CD4-positive, alpha-beta T cell (primary cell): Measurements from ENCODE around the gene RNASET2. TPM values are rescaled to one million over a fixed set of nuclear protein-coding genes. Genes with fewer than 3 reads are reported as not detected.

Experiments used
- ATAC-seq: fragments of 200-7000 bp; cut with Tn5 transposase; one replicate; pipeline ENCODE4 v1.10.0; 2022; ENCODE audit warnings: mild to moderate bottlenecking; ENCODE audit not compliant: poor library complexity
- CTCF ChIA-PET: fragments of 350-600 bp; sonication (Branson Sonifier 250); formaldehyde crosslinking; loops from one replicate; lab custom pipeline; 2021; ENCODE audit warnings: antibody characterized with exemption, inconsistent platforms; lab: Charles Lee
- POLR2A ChIA-PET: fragments of 350-600 bp; sonication (Branson Sonifier 250); formaldehyde crosslinking; loops from one replicate; lab custom pipeline; 2021; ENCODE audit warnings: antibody characterized with exemption, inconsistent platforms; lab: Charles Lee
- DNase-seq, 14 experiments: peaks; one replicate each; pipeline ENCODE4 v3.0.0-alpha.2; 2013 to 2020; ENCODE audit warnings: mixed read lengths in 2 of 14
- H3K27ac ChIP-seq, 2 donors: one replicate each; pipeline versions ENCODE4 v1.5.1 to v1.7.0; 2013; ENCODE audit warnings: low read length in 2 of 2, low read depth in 1 of 2, mild to moderate bottlenecking in 1 of 2
- H3K27me3 ChIP-seq, 2 experiments: 1 replicate in 1 of 2; 2 replicates in 1 of 2; pipeline versions ENCODE4 v1.6.1 to v1.7.0; 2013; ENCODE audit warnings: low read length in 2 of 2, control low read depth in 1 of 2, mild to moderate bottlenecking in 1 of 2, moderate library complexity in 1 of 2; ENCODE audit not compliant: insufficient read depth in 2 of 2, control insufficient read depth in 1 of 2
- H3K36me3 ChIP-seq: one replicate; pipeline ENCODE4 v1.6.1; 2013; ENCODE audit warnings: low read length, control low read depth; ENCODE audit not compliant: insufficient read depth
- H3K4me1 ChIP-seq: one replicate; pipeline ENCODE4 v1.6.1; 2013; ENCODE audit warnings: low read length, control low read depth; ENCODE audit not compliant: insufficient read depth
- H3K4me3 ChIP-seq: one replicate; pipeline ENCODE4 v1.5.1; 2013; ENCODE audit warnings: mild to moderate bottlenecking, low read length, moderate library complexity
- H3K9me3 ChIP-seq, 2 experiments: 1 replicate in 1 of 2; 2 replicates in 1 of 2; pipeline versions ENCODE4 v1.6.1 to v1.7.0; 2013; ENCODE audit warnings: low read length in 2 of 2, mild to moderate bottlenecking in 2 of 2, control low read depth in 1 of 2, moderate library complexity in 1 of 2; ENCODE audit not compliant: control insufficient read depth in 1 of 2, insufficient read depth in 1 of 2
- H3K27ac Mint-ChIP-seq: one replicate; pipeline ENCODE4 v1.8.0; 2020; ENCODE audit warnings: mixed read lengths
- H3K27me3 Mint-ChIP-seq: one replicate; pipeline ENCODE4 v1.8.0; 2021; ENCODE audit warnings: mixed read lengths
- H3K36me3 Mint-ChIP-seq: one replicate; pipeline ENCODE4 v1.8.0; 2021; ENCODE audit warnings: low read depth, mixed read lengths
- H3K4me1 Mint-ChIP-seq: one replicate; pipeline ENCODE4 v1.8.0; 2021; ENCODE audit warnings: low read depth, mixed read lengths
- H3K4me3 Mint-ChIP-seq: one replicate; pipeline ENCODE4 v1.8.0; 2020; ENCODE audit warnings: mild to moderate bottlenecking, mixed read lengths
- H3K9me3 Mint-ChIP-seq: one replicate; pipeline ENCODE4 v1.8.0; 2020; ENCODE audit warnings: mixed read lengths
- CTCF ChIP-seq: fragments of 200-600 bp; IDR thresholded peaks from one replicate; pipeline ENCODE4 v1.8.0; 2022; ENCODE audit warnings: antibody characterized with exemption, mild to moderate bottlenecking
- intact Hi-C, 2 experiments: fragments of 100-400 bp; cut with DNase I in 1 of 2; cut with micrococcal nuclease in 1 of 2; formaldehyde crosslinking; loops; one replicate each; pipeline versions ENCODE4 v1.15.1 to v1.9.0; 2023 to 2025; cut with DNase I, micrococcal nuclease
- total RNA-seq, 174 experiments: library from RNA in 2 of 174; stranded (reverse) in 2 of 174; gene quantifications; one replicate each; pipeline ENCODE4 v1.2.3 and lab custom pipeline; 2021 to 2026

Gene RNASET2
- total RNA-seq, 2 experiments from 2014 or later, result 164 to 165 TPM

- peaks cover 19% of the 10 kb centered on the region for H3K4me1 ChIP-seq
- Mint-ChIP-seq H3K27me3 (no peaks in the 10 kb centered on the region), H3K9me3 (no peaks in the 10 kb centered on the region), H3K4me3 (no peak overlapping the region), H3K27ac (no peak overlapping the region), H3K4me1 (peaks cover 16% of the 10 kb centered on the region), H3K36me3 (no peaks in the 10 kb centered on the region)
- no peak for TF ChIP-seq CTCF
- no peak for DNase-seq
- no peak overlapping the region for H3K4me3 ChIP-seq
- no peaks in the 10 kb centered on the region for H3K27me3 ChIP-seq
- no peak for ATAC-seq
- POLR2A ChIA-PET, result no interaction called here
- H3K27ac ChIP-seq, result no peak overlapping the region
- H3K9me3 ChIP-seq, result peaks cover 0 to 25% of the 10 kb centered on the region in 2 experiments
- intact Hi-C loops, result no loop called here
- CTCF ChIA-PET, result no interaction called here
- H3K36me3 ChIP-seq, result no peaks in the 10 kb centered on the region
These were observed 52.9 kb downstream of the RNASET2 start for GRCh38 chr6:166903500-166903899.

GRCh38 chr6:166903027-166903426 lies 53.3 kb downstream of the RNASET2 start:
- Mint-ChIP-seq H3K9me3 (no peaks in the 10 kb centered on the region), H3K4me3 (no peak overlapping the region), H3K27me3 (no peaks in the 10 kb centered on the region), H3K36me3 (no peaks in the 10 kb centered on the region), H3K4me1 (peaks cover 12% of the 10 kb centered on the region), H3K27ac (no peak overlapping the region)
- Histone ChIP-seq H3K27me3 (no peaks in the 10 kb centered on the region), H3K9me3 (peaks cover 0 to 25% of the 10 kb centered on the region in 2 experiments), H3K4me3 (no peak overlapping the region), H3K4me1 (peaks cover 14% of the 10 kb centered on the region), H3K36me3 (no peaks in the 10 kb centered on the region), H3K27ac (no peak overlapping the region)
- TF ChIP-seq CTCF, result no peak
- intact Hi-C loops, result no loop called here
- DNase-seq, result no peak
- POLR2A ChIA-PET, result no interaction called here
- CTCF ChIA-PET, result no interaction called here
- ATAC-seq, result no peak

- H3K9me3 Mint-ChIP-seq, result no peaks in the 10 kb centered on the region
- Histone ChIP-seq H3K27me3 (no peaks in the 10 kb centered on the region), H3K4me1 (peaks cover 7% of the 10 kb centered on the region), H3K27ac (no peak overlapping the region), H3K4me3 (no peak overlapping the region), H3K36me3 (no peaks in the 10 kb centered on the region), H3K9me3 (peaks cover 0 to 25% of the 10 kb centered on the region in 2 experiments)
- CTCF ChIA-PET, result no interaction called here
- H3K36me3 Mint-ChIP-seq, result no peaks in the 10 kb centered on the region
- no peak for TF ChIP-seq CTCF
- H3K4me1 Mint-ChIP-seq, result peaks cover 5% of the 10 kb centered on the region
- ATAC-seq (no peak), DNase-seq (no peak)
- POLR2A ChIA-PET, result no interaction called here
- no peaks in the 10 kb centered on the region for H3K27me3 Mint-ChIP-seq
- no peak overlapping the region for H3K4me3 Mint-ChIP-seq
- intact Hi-C loops, result no loop called here
- H3K27ac Mint-ChIP-seq, result no peak overlapping the region
These were observed 54.1 kb downstream of the RNASET2 start for GRCh38 chr6:166902211-166902755.
